GM06990 (cell line): ENCODE results near the gene DMWD.

Experiments
- DNase-seq: peaks from one replicate; pipeline ENCODE4 v3.0.0-alpha.2; 2011; ENCODE audit not compliant: insufficient read length; ENCODE audit errors: extremely low read depth
- H3K27me3 ChIP-seq: replicated peaks from 2 replicates; pipeline ENCODE4 v1.6.0; 2011; ENCODE audit warnings: low read length; ENCODE audit not compliant: control insufficient read depth, insufficient read depth
- H3K36me3 ChIP-seq: 2 replicates; pipeline ENCODE4 v1.5.1; 2011; ENCODE audit warnings: low read length; ENCODE audit not compliant: control insufficient read depth, insufficient read depth
- H3K4me3 ChIP-seq: replicated peaks from 2 replicates; pipeline ENCODE4 v1.5.1; 2011; ENCODE audit warnings: low read depth, mild to moderate bottlenecking, control low read depth, low read length
- TF ChIP-seq, protein P1 (sequence below): IDR thresholded peaks from 2 replicates; pipeline ENCODE4 v1.5.1; 2011; ENCODE audit warnings: low read length, control low read depth, mild to moderate bottlenecking, inconsistent platforms; ENCODE audit not compliant: insufficient read depth, poor library complexity, severe bottlenecking

DMWD gene

GRCh38 chr19:45792470-45793177, at the start of gene DMWD:
Gene DMWD, minus strand, starts transcription at chr19:45792845. Its CDS starts 89 bp downstream, at chr19:45792756.
- peak; percentile 99 for DNase-seq
- peaks cover 11% of the 10 kb centered on the region for H3K36me3 ChIP-seq
- TF ChIP-seq, protein P1, sequence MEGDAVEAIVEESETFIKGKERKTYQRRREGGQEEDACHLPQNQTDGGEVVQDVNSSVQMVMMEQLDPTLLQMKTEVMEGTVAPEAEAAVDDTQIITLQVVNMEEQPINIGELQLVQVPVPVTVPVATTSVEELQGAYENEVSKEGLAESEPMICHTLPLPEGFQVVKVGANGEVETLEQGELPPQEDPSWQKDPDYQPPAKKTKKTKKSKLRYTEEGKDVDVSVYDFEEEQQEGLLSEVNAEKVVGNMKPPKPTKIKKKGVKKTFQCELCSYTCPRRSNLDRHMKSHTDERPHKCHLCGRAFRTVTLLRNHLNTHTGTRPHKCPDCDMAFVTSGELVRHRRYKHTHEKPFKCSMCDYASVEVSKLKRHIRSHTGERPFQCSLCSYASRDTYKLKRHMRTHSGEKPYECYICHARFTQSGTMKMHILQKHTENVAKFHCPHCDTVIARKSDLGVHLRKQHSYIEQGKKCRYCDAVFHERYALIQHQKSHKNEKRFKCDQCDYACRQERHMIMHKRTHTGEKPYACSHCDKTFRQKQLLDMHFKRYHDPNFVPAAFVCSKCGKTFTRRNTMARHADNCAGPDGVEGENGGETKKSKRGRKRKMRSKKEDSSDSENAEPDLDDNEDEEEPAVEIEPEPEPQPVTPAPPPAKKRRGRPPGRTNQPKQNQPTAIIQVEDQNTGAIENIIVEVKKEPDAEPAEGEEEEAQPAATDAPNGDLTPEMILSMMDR = no peak
- no peaks in the 10 kb centered on the region for H3K27me3 ChIP-seq
- peak within 1 kb of the TSS; percentile 87 for H3K4me3 ChIP-seq

- Histone ChIP-seq H3K27me3 (no peaks in the 10 kb centered on the region), H3K36me3 (peaks cover 31% of the 10 kb centered on the region), H3K4me3 (no peak overlapping the region)
- no peak for DNase-seq
- TF ChIP-seq, protein P1 = no peak
Measured at GRCh38 chr19:45842198-45842597, 49.6 kb upstream of the DMWD start.

GRCh38 chr19:45834970-45835369, 42.3 kb upstream of the DMWD start:
- Histone ChIP-seq H3K27me3 (no peaks in the 10 kb centered on the region), H3K4me3 (no peak overlapping the region), H3K36me3 (peaks cover 38% of the 10 kb centered on the region)
- TF ChIP-seq, protein P1 = no peak
- no peak for DNase-seq

- TF ChIP-seq, protein P1 = no peak
- H3K36me3 ChIP-seq = peaks cover 65% of the 10 kb centered on the region
- no peak overlapping the region for H3K4me3 ChIP-seq
- no peak for DNase-seq
- no peaks in the 10 kb centered on the region for H3K27me3 ChIP-seq
Measured at GRCh38 chr19:45828945-45829344, 36.3 kb upstream of the DMWD start.

- TF ChIP-seq, protein P1 = no peak
- H3K36me3 ChIP-seq = peaks cover 68% of the 10 kb centered on the region
- no peak for DNase-seq
- H3K27me3 ChIP-seq = no peaks in the 10 kb centered on the region
- no peak overlapping the region for H3K4me3 ChIP-seq
Measured at GRCh38 chr19:45828523-45828922, 35.9 kb upstream of the DMWD start.
